Effector memory CD4-positive, alpha-beta T cell (primary cell): ENCODE results near the gene CSTPP1.

Experiments
- DNase-seq, 3 donors: peaks; one replicate each; pipeline ENCODE4 v3.0.0-alpha.2; 2020
- H3K27ac ChIP-seq: 2 replicates; pipeline ENCODE4 v1.7.0; 2013; ENCODE audit warnings: mild to moderate bottlenecking, low read length, moderate library complexity; ENCODE audit not compliant: insufficient read depth, poor library complexity, severe bottlenecking
- H3K27me3 ChIP-seq: replicated peaks from 2 replicates; pipeline ENCODE4 v1.7.0; 2013; ENCODE audit warnings: mild to moderate bottlenecking, low read length; ENCODE audit not compliant: insufficient read depth, control insufficient read depth, poor library complexity, severe bottlenecking
- H3K36me3 ChIP-seq: 2 replicates; pipeline ENCODE4 v1.7.0; 2013; ENCODE audit warnings: mild to moderate bottlenecking, low read length, moderate library complexity; ENCODE audit not compliant: control insufficient read depth, insufficient read depth
- H3K4me1 ChIP-seq: 2 replicates; pipeline ENCODE4 v1.7.0; 2013; ENCODE audit warnings: low read length, mild to moderate bottlenecking; ENCODE audit not compliant: control insufficient read depth, insufficient read depth, poor library complexity, severe bottlenecking
- H3K4me3 ChIP-seq: 2 replicates; pipeline ENCODE4 v1.7.0; 2013; ENCODE audit warnings: low read length, low read depth, mild to moderate bottlenecking; ENCODE audit not compliant: insufficient read depth, poor library complexity, severe bottlenecking
- H3K9me3 ChIP-seq: 2 replicates; pipeline ENCODE4 v1.7.0; 2013; ENCODE audit warnings: mild to moderate bottlenecking, low read length, moderate library complexity; ENCODE audit not compliant: control insufficient read depth

Gene CSTPP1

DNA sequence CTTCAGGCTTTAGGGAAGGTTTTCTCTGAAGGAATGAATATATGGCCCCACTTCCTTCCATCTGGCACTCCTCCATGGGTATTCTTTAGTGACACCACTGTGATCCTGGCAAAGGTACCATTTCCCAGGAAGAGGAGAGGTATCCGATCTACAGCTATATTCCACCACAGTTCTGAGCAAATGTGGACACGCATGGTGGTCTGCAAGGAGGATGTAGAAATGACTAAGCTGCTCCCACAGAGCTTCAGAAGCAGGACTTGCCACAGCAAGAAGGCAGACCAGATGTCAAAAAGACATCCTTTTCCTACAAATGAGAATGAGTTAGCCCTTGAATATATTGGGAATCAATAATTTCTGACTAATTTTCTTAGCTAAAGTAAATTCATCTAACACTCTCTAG is 194.6 kb downstream of the CSTPP1 start:
- DNase-seq: no peak

DNA sequence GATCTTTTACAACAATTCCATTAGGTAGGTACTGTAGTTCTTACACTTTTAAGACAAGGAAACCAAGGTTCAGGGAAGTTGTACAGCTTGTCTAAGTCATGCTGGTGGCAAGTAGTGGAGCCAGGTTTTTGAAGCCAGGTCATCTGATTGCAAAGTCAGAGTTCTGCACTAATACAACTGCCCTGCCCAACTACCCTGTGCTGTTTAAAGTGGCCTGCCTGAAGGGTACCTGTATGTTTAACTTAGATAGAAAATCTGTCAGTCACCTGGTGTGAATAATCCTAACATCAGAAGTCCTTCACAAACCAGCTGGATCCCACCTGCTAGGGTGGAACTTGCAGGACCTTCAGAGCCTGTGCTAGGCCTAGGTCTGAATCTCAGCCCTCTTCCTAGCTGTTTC is 195.9 kb downstream of the CSTPP1 start:
- Histone ChIP-seq H3K9me3 (no peaks in the 10 kb centered on the region), H3K36me3 (no peaks in the 10 kb centered on the region), H3K27me3 (no peaks in the 10 kb centered on the region), H3K27ac (no peak overlapping the region), H3K4me3 (no peak overlapping the region), H3K4me1 (no peaks in the 10 kb centered on the region)
- DNase-seq: no peak

More for the DNA sequence above, 194.6 kb downstream of the CSTPP1 start:
- Histone ChIP-seq H3K9me3 (no peaks in the 10 kb centered on the region), H3K4me3 (no peak overlapping the region), H3K27me3 (no peaks in the 10 kb centered on the region), H3K27ac (no peak overlapping the region), H3K4me1 (no peaks in the 10 kb centered on the region), H3K36me3 (no peaks in the 10 kb centered on the region)

DNA sequence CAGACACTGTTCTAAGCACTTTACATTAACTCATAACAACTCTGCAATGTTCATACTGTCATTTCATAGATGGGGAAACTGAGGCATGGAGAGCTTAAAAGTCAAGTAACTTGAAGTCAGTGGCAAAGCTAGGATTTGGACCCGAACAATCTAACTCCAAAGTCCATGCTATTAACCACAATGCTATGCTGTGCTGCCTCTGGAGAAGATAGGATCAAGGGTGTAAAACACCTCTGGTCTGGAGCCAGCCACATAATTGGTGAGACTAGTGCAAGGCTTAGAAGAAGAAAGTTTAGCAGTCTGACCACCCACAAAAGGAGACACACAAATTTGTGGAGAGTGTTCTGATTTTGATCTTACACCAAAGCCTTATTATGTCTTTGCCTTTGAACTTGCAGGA is 196.4 kb downstream of the CSTPP1 start:
- no peak overlapping the region for H3K4me3 ChIP-seq
- H3K27ac ChIP-seq: no peak overlapping the region
- H3K27me3 ChIP-seq: no peaks in the 10 kb centered on the region
- H3K36me3 ChIP-seq: peaks cover 1% of the 10 kb centered on the region
- H3K9me3 ChIP-seq: no peaks in the 10 kb centered on the region
- H3K4me1 ChIP-seq: no peaks in the 10 kb centered on the region
- no peak for DNase-seq

DNA sequence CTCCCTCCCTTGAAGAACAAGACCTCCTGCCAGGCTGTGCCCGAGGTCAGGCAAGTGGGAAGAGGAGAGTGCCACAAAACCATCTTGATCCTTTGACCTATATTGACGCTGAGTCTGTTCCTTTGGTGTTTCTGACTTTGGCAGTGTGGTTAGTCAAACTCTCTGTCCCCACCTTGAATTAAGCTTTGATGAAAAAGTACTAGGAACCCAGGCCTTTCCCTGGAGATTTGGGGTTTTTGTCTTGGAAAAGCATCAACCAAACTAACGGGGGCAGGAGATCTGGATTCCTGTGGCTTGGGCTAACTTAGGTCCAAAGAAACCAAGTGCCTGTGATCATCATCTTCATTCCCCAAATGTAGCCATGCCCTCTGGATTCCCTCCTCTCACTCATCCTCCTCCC is 199.8 kb downstream of the CSTPP1 start:
- Histone ChIP-seq H3K27ac (no peak overlapping the region), H3K36me3 (peaks cover 2% of the 10 kb centered on the region), H3K27me3 (no peaks in the 10 kb centered on the region), H3K4me3 (no peak overlapping the region), H3K9me3 (no peaks in the 10 kb centered on the region), H3K4me1 (no peaks in the 10 kb centered on the region)
- DNase-seq: no peak

DNA sequence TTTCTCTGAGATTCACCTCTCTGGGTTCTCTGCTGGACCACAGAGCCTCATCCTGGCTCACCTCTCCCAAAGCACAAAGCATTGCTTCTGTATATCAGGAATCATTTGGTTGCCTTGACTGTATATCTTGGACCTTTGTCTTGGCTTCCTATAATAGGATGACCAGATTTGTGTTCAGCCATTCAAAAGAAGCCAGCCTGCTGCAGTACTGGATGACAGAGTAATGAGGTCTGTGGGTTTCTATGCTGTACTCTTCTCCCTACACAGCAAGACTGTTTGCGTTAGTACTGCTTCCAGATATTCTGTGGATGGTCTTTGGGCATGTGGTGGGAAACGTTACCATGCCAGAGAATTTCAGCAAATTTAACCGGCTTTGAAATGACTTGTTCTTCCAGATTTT is 200.4 kb downstream of the CSTPP1 start:
- H3K4me1 ChIP-seq: no peaks in the 10 kb centered on the region
- H3K36me3 ChIP-seq: peaks cover 2% of the 10 kb centered on the region
- no peak for DNase-seq
- no peaks in the 10 kb centered on the region for H3K9me3 ChIP-seq
- H3K27ac ChIP-seq: no peak overlapping the region
- H3K4me3 ChIP-seq: no peak overlapping the region
- H3K27me3 ChIP-seq: no peaks in the 10 kb centered on the region

DNA sequence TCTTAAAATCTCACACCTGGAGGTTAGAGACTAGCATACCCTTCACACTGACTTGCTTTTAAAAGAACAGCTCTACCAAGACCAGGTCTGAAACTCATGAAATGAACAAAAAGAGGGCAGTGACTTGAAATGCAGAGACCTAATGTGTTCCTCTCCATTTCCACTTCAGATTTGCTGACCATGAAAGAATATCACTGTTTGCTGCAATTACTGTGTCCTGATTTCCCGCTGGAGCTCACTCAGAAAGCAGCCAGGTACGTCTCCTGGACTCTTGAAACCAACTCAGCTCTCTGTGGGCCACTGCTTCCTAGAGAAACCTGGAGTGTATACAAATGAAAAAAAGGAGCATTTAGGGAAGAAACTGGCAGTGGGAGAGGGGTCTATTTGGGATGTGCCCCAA is 200.9 kb downstream of the CSTPP1 start:
- no peak for DNase-seq
- Histone ChIP-seq H3K27me3 (no peaks in the 10 kb centered on the region), H3K9me3 (no peaks in the 10 kb centered on the region), H3K36me3 (peaks cover 2% of the 10 kb centered on the region), H3K4me3 (no peak overlapping the region), H3K27ac (no peak overlapping the region), H3K4me1 (no peaks in the 10 kb centered on the region)

DNA sequence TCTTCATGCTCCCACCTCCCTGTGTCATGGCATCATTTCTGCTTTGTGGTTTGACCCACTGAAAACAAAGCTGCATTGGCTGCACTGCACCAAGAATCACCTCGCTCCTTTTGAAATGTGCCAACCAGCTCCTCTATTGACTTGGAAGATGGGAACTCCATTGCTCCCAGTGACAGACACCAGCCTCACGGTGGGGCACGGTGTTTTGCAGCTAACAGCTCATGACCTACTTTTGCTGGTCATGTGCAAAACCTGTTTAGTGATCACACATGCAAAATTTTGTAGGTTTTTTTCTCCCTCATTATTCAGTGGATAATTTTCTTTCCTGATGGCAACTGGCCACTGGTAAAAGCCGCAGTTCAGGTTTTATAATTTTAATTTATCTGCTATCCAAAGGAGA is 203.3 kb downstream of the CSTPP1 start:
- no peak overlapping the region for H3K4me3 ChIP-seq
- H3K27ac ChIP-seq: no peak overlapping the region
- H3K36me3 ChIP-seq: peaks cover 2% of the 10 kb centered on the region
- DNase-seq: no peak
- no peaks in the 10 kb centered on the region for H3K4me1 ChIP-seq
- no peaks in the 10 kb centered on the region for H3K9me3 ChIP-seq
- no peaks in the 10 kb centered on the region for H3K27me3 ChIP-seq

DNA sequence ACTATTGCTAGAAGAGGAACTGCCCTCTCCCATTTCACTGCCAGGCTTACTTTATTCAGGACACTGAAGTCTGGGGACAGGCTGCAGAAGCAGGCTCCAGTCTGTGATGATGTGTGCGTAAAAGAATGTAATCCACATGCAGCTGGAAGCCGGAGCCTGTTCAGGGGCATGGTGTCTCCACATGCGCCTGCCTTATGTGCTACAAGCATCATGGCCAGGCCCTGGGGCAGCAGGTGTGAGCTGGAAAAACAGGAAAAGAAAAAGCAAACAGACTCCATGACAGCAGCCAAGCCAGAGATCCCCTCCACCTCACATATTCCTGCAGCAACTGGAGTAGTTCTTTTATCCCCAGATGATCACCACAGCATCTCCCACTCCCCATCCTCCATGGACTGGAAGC is 206.8 kb downstream of the CSTPP1 start:
- no peak for DNase-seq
- Histone ChIP-seq H3K9me3 (no peaks in the 10 kb centered on the region), H3K4me1 (no peaks in the 10 kb centered on the region), H3K27ac (no peak overlapping the region), H3K4me3 (no peak overlapping the region), H3K27me3 (no peaks in the 10 kb centered on the region), H3K36me3 (no peaks in the 10 kb centered on the region)

DNA sequence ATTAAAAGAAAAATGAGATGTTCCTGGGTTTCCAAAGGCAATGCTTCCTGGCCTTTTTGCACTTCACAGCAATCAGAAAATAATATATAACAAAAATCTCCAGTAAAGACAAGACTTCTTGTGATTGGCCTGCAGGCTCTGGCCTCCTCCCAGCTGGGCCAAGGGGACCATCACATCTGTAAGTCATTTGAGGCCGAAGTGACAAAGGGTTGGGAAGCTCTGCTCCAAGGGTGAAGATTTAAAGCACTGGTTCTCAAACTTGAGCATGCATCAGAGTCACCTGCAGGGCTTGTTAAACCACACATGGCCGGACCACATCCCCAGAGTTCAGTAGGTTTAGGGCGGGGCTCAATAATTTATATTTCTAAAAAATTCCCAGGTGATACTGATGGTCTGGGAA is 208.0 kb downstream of the CSTPP1 start:
- H3K9me3 ChIP-seq: no peaks in the 10 kb centered on the region
- H3K4me1 ChIP-seq: no peaks in the 10 kb centered on the region
- no peak overlapping the region for H3K4me3 ChIP-seq
- H3K27me3 ChIP-seq: no peaks in the 10 kb centered on the region
- H3K36me3 ChIP-seq: no peaks in the 10 kb centered on the region
- no peak for DNase-seq
- no peak overlapping the region for H3K27ac ChIP-seq

DNA sequence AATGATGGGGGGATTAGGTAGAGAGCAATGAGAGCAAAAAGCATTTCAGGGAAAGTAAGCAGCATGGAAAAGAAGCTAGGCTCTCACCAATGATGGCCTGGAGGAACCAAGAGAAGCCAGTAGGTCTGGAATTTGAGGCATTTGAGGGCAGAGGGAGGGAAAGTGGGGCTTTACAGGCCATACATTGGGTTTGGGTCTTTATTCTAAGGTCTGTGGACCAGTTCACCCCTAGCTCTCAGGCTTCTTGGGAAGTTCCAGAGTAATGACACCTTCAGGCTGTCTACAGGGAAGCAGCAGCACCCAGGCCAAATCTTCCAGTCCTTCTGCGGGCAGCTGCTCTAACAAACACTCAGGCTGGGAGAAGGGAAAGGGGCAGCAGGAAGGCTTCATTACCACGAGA is 210.7 kb downstream of the CSTPP1 start:
- Histone ChIP-seq H3K27me3 (no peaks in the 10 kb centered on the region), H3K9me3 (no peaks in the 10 kb centered on the region), H3K36me3 (no peaks in the 10 kb centered on the region), H3K4me1 (no peaks in the 10 kb centered on the region), H3K27ac (no peak overlapping the region), H3K4me3 (no peak overlapping the region)
- DNase-seq: no peak

DNA sequence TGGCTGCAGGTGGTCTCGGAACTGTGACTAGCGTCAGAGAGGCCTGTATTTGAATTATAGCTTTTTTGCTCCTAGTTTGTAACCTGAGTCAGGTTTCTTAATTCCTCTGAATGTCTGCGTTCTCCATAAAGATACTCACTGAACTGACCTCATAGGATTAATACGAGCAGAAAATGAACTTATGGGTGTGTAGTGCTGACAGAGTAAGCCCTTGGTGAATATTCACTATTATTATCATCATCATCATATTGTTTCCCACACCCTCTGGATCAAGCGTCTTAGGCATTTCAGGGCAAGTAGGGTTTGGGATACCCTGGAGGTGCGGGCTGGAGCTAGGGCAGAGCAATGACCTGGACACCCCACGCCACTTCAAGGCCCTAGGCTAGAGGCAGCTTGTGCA is 211.1 kb downstream of the CSTPP1 start:
- Histone ChIP-seq H3K27me3 (no peaks in the 10 kb centered on the region), H3K4me3 (no peak overlapping the region), H3K27ac (no peak overlapping the region), H3K4me1 (no peaks in the 10 kb centered on the region), H3K36me3 (no peaks in the 10 kb centered on the region), H3K9me3 (no peaks in the 10 kb centered on the region)
- no peak for DNase-seq
